GM13977 (cell line): ENCODE measurements around the gene RGS19.
"Not testable (repeated sequence)": the region's sequence is repeated elsewhere in the genome, so short reads cannot be mapped to it uniquely, and the experiment has no call there.

Source experiments
- DNase-seq: peaks from one replicate; pipeline ENCODE4 v3.0.0; 2012; ENCODE audit warnings: low spot score
- CTCF ChIP-seq: IDR thresholded peaks from 2 replicates; pipeline ENCODE4 v1.5.1; 2012; ENCODE audit warnings: mild to moderate bottlenecking, control low read depth; ENCODE audit not compliant: insufficient read depth; ENCODE audit errors: extremely low read depth, missing control alignments
- in situ Hi-C: fragments of 300-500 bp; cut with MboI; formaldehyde crosslinking; loops from one replicate; pipeline ENCODE4 v1.12.0; 2022; ENCODE audit warnings: low sequenced_read_pairs, low pct_unique_long_range_greater_than_20kb, mixed read lengths, inconsistent platforms; ENCODE audit not compliant: unreplicated experiment

Gene RGS19

GRCh38 chr20:64079273-64080012 is at the start of gene RGS19:
TSS of gene RGS19 (minus strand) at chr20:64079518. CDS start at chr20:64076886, 2,632 bp downstream.
- no peak for TF ChIP-seq CTCF
- peak; percentile 95 for DNase-seq

DNA sequence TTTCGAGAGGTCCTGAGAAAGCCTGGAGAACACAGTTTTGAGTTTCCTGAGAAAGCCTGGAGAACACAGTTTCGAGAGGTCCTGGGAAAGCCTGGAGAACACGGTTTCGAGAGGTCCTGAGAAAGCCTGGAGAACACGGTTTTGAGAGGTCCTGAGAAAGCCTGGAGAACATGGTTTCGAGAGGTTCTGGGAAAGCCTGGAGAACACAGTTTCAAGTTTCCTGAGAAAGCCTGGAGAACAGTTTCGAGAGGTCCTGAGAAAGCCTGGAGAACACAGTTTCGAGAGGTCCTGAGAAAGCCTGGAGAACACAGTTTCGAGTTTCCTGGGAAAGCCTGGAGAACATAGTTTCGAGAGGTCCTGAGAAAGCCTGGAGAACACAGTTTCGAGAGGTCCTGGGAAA is 44.2 kb upstream of the RGS19 start:
- in situ Hi-C loops, DNase-seq: not testable (repeated sequence)

More at GRCh38 chr20:64079273-64080012, at the start of gene RGS19:
- in situ Hi-C loops, result no loop called here

DNA sequence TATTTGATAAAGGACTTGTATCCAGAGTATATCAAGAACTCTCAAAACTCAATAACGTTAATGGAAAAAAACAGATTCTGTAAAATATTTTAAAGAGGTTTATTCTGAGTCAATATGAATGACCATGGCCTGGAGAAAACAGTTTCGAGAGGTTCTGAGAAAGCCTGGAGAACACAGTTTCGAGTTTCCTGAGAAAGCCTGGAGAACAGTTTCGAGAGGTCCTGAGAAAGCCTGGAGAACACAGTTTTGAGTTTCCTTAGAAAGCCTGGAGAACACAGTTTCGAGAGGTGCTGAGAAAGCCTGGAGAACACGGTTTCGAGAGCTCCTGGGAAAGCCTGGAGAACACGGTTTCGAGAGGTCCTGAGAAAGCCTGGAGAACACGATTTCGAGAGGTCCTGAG is 43.6 kb upstream of the RGS19 start:
- in situ Hi-C loops, DNase-seq: not testable (repeated sequence)

- no peak for TF ChIP-seq CTCF
- DNase-seq, result no peak
- in situ Hi-C loops, result no loop called here
Measured at GRCh38 chr20:64121586-64121985, 42.3 kb upstream of the RGS19 start.

DNA sequence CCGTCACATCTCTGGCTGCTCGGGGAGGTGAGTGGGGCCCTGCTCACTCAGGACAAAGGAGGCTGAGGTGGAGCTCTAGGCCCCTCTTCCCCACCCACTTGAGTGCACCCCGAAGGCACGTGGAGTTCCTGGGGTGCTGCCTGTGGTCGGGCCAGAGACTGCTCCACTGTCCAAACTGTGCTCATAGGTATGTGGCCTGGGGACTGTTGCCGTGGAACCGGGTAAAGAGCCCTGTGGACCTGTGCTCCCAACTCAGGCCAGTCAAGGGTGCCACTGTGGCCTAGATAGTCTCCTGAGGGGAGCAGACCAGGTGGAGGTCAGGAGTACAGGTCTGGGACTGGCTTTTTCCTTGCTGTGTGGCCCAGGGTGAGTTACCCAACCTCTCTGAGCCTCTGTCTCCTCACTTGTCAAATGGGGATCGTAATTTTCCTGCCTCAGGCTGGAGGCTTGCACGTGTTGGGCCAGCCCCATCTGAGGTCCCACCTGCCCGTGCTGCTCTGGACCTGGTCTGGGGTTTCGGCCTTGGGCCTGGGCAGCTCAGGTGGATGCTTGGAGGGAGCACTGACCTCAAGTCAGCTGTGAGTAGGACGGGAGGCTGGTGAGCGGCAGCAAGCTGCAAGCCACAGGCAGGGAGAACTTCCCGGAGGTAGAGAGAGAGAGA is 40.5 kb upstream of the RGS19 start:
- TF ChIP-seq CTCF, result no peak
- no peak for DNase-seq
- in situ Hi-C loops, result no loop called here

- DNase-seq, result no peak
- in situ Hi-C loops, result no loop called here
- no peak for TF ChIP-seq CTCF
Measured at GRCh38 chr20:64119301-64119680, 40.0 kb upstream of the RGS19 start.

DNA sequence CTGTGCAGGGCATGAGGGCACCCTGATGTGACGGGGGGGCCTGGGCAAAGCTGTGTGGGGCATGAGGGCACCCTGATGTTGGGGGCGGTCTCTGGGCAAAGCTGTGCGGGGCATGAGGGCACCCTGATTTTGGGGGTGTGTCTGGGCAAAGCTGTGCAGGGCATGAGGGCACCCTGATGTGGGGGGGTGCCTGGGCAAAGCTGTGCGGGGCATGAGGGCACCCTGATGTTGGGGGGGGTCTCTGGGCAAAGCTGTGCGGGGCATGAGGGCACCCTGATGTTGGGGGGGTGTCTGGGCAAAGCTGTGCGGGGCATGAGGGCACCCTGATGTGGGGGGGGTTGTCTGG is 38.1 kb upstream of the RGS19 start:
- DNase-seq, in situ Hi-C loops: not testable (repeated sequence)

- in situ Hi-C loops, result no loop called here
- no peak for TF ChIP-seq CTCF
- DNase-seq, result no peak
Measured at GRCh38 chr20:64116541-64117431, 37.5 kb upstream of the RGS19 start.
